Testis (tissue), 3 donors: ENCODE measurements around the gene ADSL. TPM values are rescaled to one million over a fixed set of nuclear protein-coding genes. Genes with fewer than 3 reads are reported as not detected.

Source experiments
- DNase-seq: peaks from one replicate; pipeline ENCODE4 v3.0.0-alpha.2; 2019
- H3K27ac ChIP-seq, 2 donors: fragments of 200-600 bp; sonication (generic); one replicate each; pipeline ENCODE4 v1.5.1; 2019
- H3K27me3 ChIP-seq: fragments of 200-600 bp; sonication (generic); one replicate; pipeline ENCODE4 v1.5.1; 2019
- H3K36me3 ChIP-seq: fragments of 200-600 bp; sonication (generic); one replicate; pipeline ENCODE4 v1.5.1; 2017; ENCODE audit warnings: low read depth; ENCODE audit errors: missing control alignments
- H3K4me1 ChIP-seq: fragments of 200-600 bp; sonication (generic); one replicate; pipeline ENCODE4 v1.5.1; 2019
- H3K4me3 ChIP-seq, 2 donors: fragments of 200-600 bp; sonication (generic); one replicate each; pipeline ENCODE4 v1.5.1; 2017 to 2019
- H3K9me3 ChIP-seq: fragments of 200-600 bp; sonication (generic); one replicate; pipeline ENCODE4 v1.5.1; 2017
- CTCF ChIP-seq, 3 experiments: fragments of 450-650 bp in 2 of 3; fragments of 200-600 bp in 1 of 3; sonication (generic) in 1 of 3; IDR thresholded peaks; one replicate each; pipeline ENCODE4 v1.5.1; 2016 to 2019; ENCODE audit warnings: antibody characterized with exemption in 3 of 3, mild to moderate bottlenecking in 2 of 3, moderate library complexity in 1 of 3
- POLR2A ChIP-seq: fragments of 450-650 bp; IDR thresholded peaks from one replicate; pipeline ENCODE4 v1.6.1; 2017; ENCODE audit warnings: antibody characterized with exemption, mild to moderate bottlenecking, moderate library complexity
- WGBS, 2 donors: methylation state at CpG; one replicate each; pipeline ENCODE4 v1.1.5; 2018; 5-methylcytosine and 5-hydroxymethylcytosine counted together
- intact Hi-C: fragments of 100-400 bp; cut with DNase I; formaldehyde crosslinking; loops from one replicate; pipeline ENCODE4 v1.15.1; 2023; ENCODE audit warnings: low total_unique reads
- polyA plus RNA-seq: library from polyadenylated mRNA; stranded (reverse); fragments of 350-450 nt; fragmentation: Illumina TruSeq; extraction: RNeasy Lipid Tissue Mini Kit (QIAGEN cat#74804); gene quantifications from one replicate; pipeline ENCODE4 v1.2.3, GENCODE V29; 2014; ENCODE audit warnings: low read depth, low replicate concordance; ENCODE audit not compliant: insufficient read depth
- total RNA-seq, 2 donors: library from RNA; depleted of rRNA; stranded (reverse); fragments of >200 nt; gene quantifications; one replicate each; pipeline ENCODE4 v1.2.3, GENCODE V29; 2016

The ADSL gene
- total and polyA plus RNA-seq, 3 donors from 2014 or later, result 72.4 to 102 (median 78.9) TPM

GRCh38 chr22:40361100-40361499 lies 14.8 kb downstream of the ADSL start:
- Histone ChIP-seq H3K4me1 (no peaks in the 10 kb centered on the region), H3K27ac (no peak overlapping the region), H3K36me3 (no peaks in the 10 kb centered on the region), H3K4me3 (no peak overlapping the region), H3K27me3 (no peaks in the 10 kb centered on the region), H3K9me3 (no peaks in the 10 kb centered on the region)
- no peak for TF ChIP-seq CTCF (IDR thresholded peaks at IDR 0.05)
- no peak for TF ChIP-seq POLR2A
- intact Hi-C loops, result no loop called here
- WGBS, 2 donors, result 91 to 98% methylated on average over 5 of the region's 5 CpGs
- no peak for DNase-seq

GRCh38 chr22:40363059-40363458 lies 16.8 kb downstream of the ADSL start:
- H3K36me3 ChIP-seq, result no peaks in the 10 kb centered on the region
- WGBS, 2 donors, result 89 to 98% methylated on average over 3 of the region's 3 CpGs
- H3K27me3 ChIP-seq, result no peaks in the 10 kb centered on the region
- no peak for DNase-seq
- intact Hi-C loops, result no loop called here
- H3K4me1 ChIP-seq, result no peaks in the 10 kb centered on the region
- H3K4me3 ChIP-seq, result no peak overlapping the region
- no peak overlapping the region for H3K27ac ChIP-seq
- no peaks in the 10 kb centered on the region for H3K9me3 ChIP-seq
- TF ChIP-seq POLR2A, result no peak
- TF ChIP-seq CTCF (IDR thresholded peaks at IDR 0.05), result no peak

GRCh38 chr22:40364431-40364830 lies 18.1 kb downstream of the ADSL start:
- no peaks in the 10 kb centered on the region for H3K9me3 ChIP-seq
- H3K4me3 ChIP-seq, result no peak overlapping the region
- 78 to 93% methylated on average over 1 of the region's 1 CpG for WGBS, 2 donors
- TF ChIP-seq POLR2A (no peak), CTCF (IDR thresholded peaks at IDR 0.05) (no peak)
- no peaks in the 10 kb centered on the region for H3K4me1 ChIP-seq
- no peak for DNase-seq
- intact Hi-C loops, result no loop called here
- H3K27ac ChIP-seq, result no peak overlapping the region
- no peaks in the 10 kb centered on the region for H3K36me3 ChIP-seq
- H3K27me3 ChIP-seq, result no peaks in the 10 kb centered on the region

GRCh38 chr22:40366068-40366467 lies 19.8 kb downstream of the ADSL start:
- H3K27ac ChIP-seq, result no peak overlapping the region
- H3K27me3 ChIP-seq, result no peaks in the 10 kb centered on the region
- DNase-seq, result no peak
- H3K9me3 ChIP-seq, result no peaks in the 10 kb centered on the region
- H3K4me3 ChIP-seq, result no peak overlapping the region
- TF ChIP-seq CTCF (IDR thresholded peaks at IDR 0.05) (no peak), POLR2A (no peak)
- 94 to 100% methylated on average over 2 of the region's 2 CpGs for WGBS, 2 donors
- intact Hi-C loops, result no loop called here
- no peaks in the 10 kb centered on the region for H3K36me3 ChIP-seq
- no peaks in the 10 kb centered on the region for H3K4me1 ChIP-seq

GRCh38 chr22:40367342-40367741 lies 21.0 kb downstream of the ADSL start:
- intact Hi-C loops, result no loop called here
- 76 to 80% methylated on average over 6 of the region's 6 CpGs for WGBS, 2 donors
- Histone ChIP-seq H3K9me3 (no peaks in the 10 kb centered on the region), H3K4me3 (no peak overlapping the region), H3K27me3 (no peaks in the 10 kb centered on the region), H3K4me1 (peaks cover 1% of the 10 kb centered on the region), H3K27ac (no peak overlapping the region), H3K36me3 (no peaks in the 10 kb centered on the region)
- TF ChIP-seq POLR2A (no peak), CTCF (IDR thresholded peaks at IDR 0.05) (no peak)
- no peak for DNase-seq
